HEK293 (cell line): Measurements from ENCODE around the gene SBF2.

ENCODE experiments used
- CTCF ChIA-PET: fragments of 350-600 bp; formaldehyde crosslinking; extraction: SDS; loops from one replicate; lab custom pipeline; 2021; ENCODE audit warnings: antibody characterized with exemption; lab: Yijun Ruan, JAX
- POLR2A ChIA-PET: fragments of 300-600 bp; formaldehyde crosslinking; extraction: SDS; loops from one replicate; lab custom pipeline; 2020; ENCODE audit warnings: antibody characterized with exemption, inconsistent platforms; lab: Yijun Ruan, JAX
- H3K27ac ChIP-seq: fragments of 200-500 bp; sonication (Bioruptor generic); 2 replicates; pipeline ENCODE4 v1.5.1; 2014; ENCODE audit warnings: low read depth, low read length, control low read depth, inconsistent platforms; ENCODE audit errors: extremely low read depth
- H3K36me3 ChIP-seq, 2 experiments: fragments of 200-500 bp in 1 of 2; sonication (Bioruptor generic) in 1 of 2; 1 replicate in 1 of 2; 2 replicates in 1 of 2; pipeline ENCODE4 v1.5.1; 2014 to 2017; ENCODE audit warnings: inconsistent platforms in 2 of 2, low read length in 2 of 2; ENCODE audit not compliant: control insufficient read depth in 2 of 2, insufficient read depth in 1 of 2
- H3K4me1 ChIP-seq: fragments of 200-500 bp; sonication (Bioruptor generic); 2 replicates; pipeline ENCODE4 v1.5.1; 2014; ENCODE audit warnings: mild to moderate bottlenecking, low read length, inconsistent platforms; ENCODE audit not compliant: control insufficient read depth, insufficient read depth
- H3K4me3 ChIP-seq: 2 replicates; pipeline ENCODE4 v1.5.1; 2011; ENCODE audit warnings: low read depth, mild to moderate bottlenecking, control low read depth, low read length, moderate library complexity
- H3K9me3 ChIP-seq: fragments of 200-500 bp; sonication (Bioruptor generic); 2 replicates; pipeline ENCODE4 v1.5.1; 2014; ENCODE audit warnings: low read depth, low read length, inconsistent platforms; ENCODE audit not compliant: control insufficient read depth, insufficient read depth
- EGR2 ChIP-seq: fragments of 450-650 bp; formaldehyde crosslinking; IDR thresholded peaks from 2 replicates; pipeline ENCODE4 v1.5.1; 2016; ENCODE audit warnings: low read depth, missing biosample characterization, missing genetic modification characterization
- FEZF1 ChIP-seq: fragments of 450-650 bp; formaldehyde crosslinking; IDR thresholded peaks from 2 replicates; pipeline ENCODE4 v1.5.1; 2016; ENCODE audit warnings: missing biosample characterization, missing genetic modification characterization
- SCRT1 ChIP-seq: fragments of 450-650 bp; formaldehyde crosslinking; IDR thresholded peaks from 2 replicates; pipeline ENCODE4 v1.5.1; 2016; ENCODE audit warnings: missing biosample characterization, missing genetic modification characterization, borderline replicate concordance
- SETDB1 ChIP-seq: IDR thresholded peaks from one replicate; pipeline ENCODE4 v1.6.1; 2017; ENCODE audit warnings: mild to moderate bottlenecking, low read length, moderate library complexity, mixed read lengths; ENCODE audit not compliant: insufficient read length
- ZNF155 ChIP-seq: fragments of 450-650 bp; formaldehyde crosslinking; IDR thresholded peaks from 2 replicates; pipeline ENCODE4 v1.5.1; 2016; ENCODE audit warnings: missing biosample characterization, missing genetic modification characterization
- ZNF2 ChIP-seq: fragments of 450-650 bp; formaldehyde crosslinking; IDR thresholded peaks from 2 replicates; pipeline ENCODE4 v1.5.1; 2016; ENCODE audit warnings: missing biosample characterization, missing genetic modification characterization
- ZNF274 ChIP-seq, 2 experiments: fragments of 200-500 bp in 1 of 2; fragments of 450-650 bp in 1 of 2; sonication (Bioruptor generic) in 1 of 2; formaldehyde crosslinking in 1 of 2; IDR thresholded peaks; 2 replicates each; pipeline versions ENCODE4 v1.5.1 to v1.6.1; 2014 to 2016; ENCODE audit warnings: borderline replicate concordance in 1 of 2, inconsistent platforms in 1 of 2, low read length in 1 of 2, missing biosample characterization in 1 of 2, missing genetic modification characterization in 1 of 2
- ZNF292 ChIP-seq: fragments of 450-650 bp; formaldehyde crosslinking; IDR thresholded peaks from 2 replicates; pipeline ENCODE4 v1.5.1; 2016; ENCODE audit warnings: low read depth, missing biosample characterization, missing genetic modification characterization, borderline replicate concordance
- ZNF37A ChIP-seq: fragments of 450-650 bp; IDR thresholded peaks from 2 replicates; pipeline ENCODE4 v1.5.1; 2018; ENCODE audit warnings: missing biosample characterization, missing genetic modification characterization
- ZNF404 ChIP-seq: fragments of 450-650 bp; formaldehyde crosslinking; IDR thresholded peaks from 2 replicates; pipeline ENCODE4 v1.5.1; 2017; ENCODE audit warnings: missing biosample characterization, missing genetic modification characterization
- ZNF623 ChIP-seq: fragments of 450-650 bp; formaldehyde crosslinking; IDR thresholded peaks from 2 replicates; pipeline ENCODE4 v1.5.1; 2016; ENCODE audit warnings: missing biosample characterization, missing genetic modification characterization
- ZNF677 ChIP-seq: fragments of 450-650 bp; IDR thresholded peaks from 2 replicates; pipeline ENCODE4 v1.5.0; 2018; ENCODE audit warnings: missing biosample characterization, mild to moderate bottlenecking, missing genetic modification characterization, moderate library complexity
- ZNF785 ChIP-seq: fragments of 450-650 bp; formaldehyde crosslinking; IDR thresholded peaks from 2 replicates; pipeline ENCODE4 v1.5.1; 2016; ENCODE audit warnings: missing biosample characterization, missing genetic modification characterization
- ZNF830 ChIP-seq: fragments of 450-650 bp; IDR thresholded peaks from 2 replicates; pipeline ENCODE4 v1.5.0; 2018; ENCODE audit warnings: missing biosample characterization, missing genetic modification characterization, low read depth, mild to moderate bottlenecking, moderate library complexity
- ZSCAN30 ChIP-seq: fragments of 450-650 bp; IDR thresholded peaks from 2 replicates; pipeline ENCODE4 v1.5.1; 2018; ENCODE audit warnings: missing biosample characterization, mild to moderate bottlenecking, missing genetic modification characterization, moderate library complexity
- TF ChIP-seq, protein P1 (sequence below): fragments of 450-650 bp; formaldehyde crosslinking; conservative IDR thresholded peaks from 2 replicates; pipeline ENCODE4 v1.5.1; 2016; ENCODE audit warnings: low read depth, missing biosample characterization, missing genetic modification characterization
- TF ChIP-seq, protein P2 (sequence below): fragments of 450-650 bp; formaldehyde crosslinking; IDR thresholded peaks from 2 replicates; pipeline ENCODE4 v1.5.1; 2016; ENCODE audit warnings: missing biosample characterization, missing genetic modification characterization
- TF ChIP-seq, protein P3 (sequence below): fragments of 450-650 bp; formaldehyde crosslinking; IDR thresholded peaks from 2 replicates; pipeline ENCODE4 v1.5.1; 2017; ENCODE audit warnings: missing biosample characterization, missing genetic modification characterization

Gene SBF2

GRCh38 chr11:9735919-9736318, 558.1 kb downstream of the SBF2 start:
- POLR2A ChIA-PET = no interaction called here
- H3K4me3 ChIP-seq = no peak overlapping the region
- peaks cover 0 to 61% of the 10 kb centered on the region in 2 experiments; a peak in 2 of 3 replicates for H3K36me3 ChIP-seq
- no peaks in the 10 kb centered on the region for H3K4me1 ChIP-seq
- H3K9me3 ChIP-seq = no peaks in the 10 kb centered on the region
- CTCF ChIA-PET = interaction anchor here (4.4 kb wide), 1 partner anchor 12 kb away, joined by 17 read pairs; no protein-coding TSS in a partner anchor
- no peak overlapping the region for H3K27ac ChIP-seq
- TF ChIP-seq SETDB1 = peak; percentile 83
- TF ChIP-seq, protein P1, sequence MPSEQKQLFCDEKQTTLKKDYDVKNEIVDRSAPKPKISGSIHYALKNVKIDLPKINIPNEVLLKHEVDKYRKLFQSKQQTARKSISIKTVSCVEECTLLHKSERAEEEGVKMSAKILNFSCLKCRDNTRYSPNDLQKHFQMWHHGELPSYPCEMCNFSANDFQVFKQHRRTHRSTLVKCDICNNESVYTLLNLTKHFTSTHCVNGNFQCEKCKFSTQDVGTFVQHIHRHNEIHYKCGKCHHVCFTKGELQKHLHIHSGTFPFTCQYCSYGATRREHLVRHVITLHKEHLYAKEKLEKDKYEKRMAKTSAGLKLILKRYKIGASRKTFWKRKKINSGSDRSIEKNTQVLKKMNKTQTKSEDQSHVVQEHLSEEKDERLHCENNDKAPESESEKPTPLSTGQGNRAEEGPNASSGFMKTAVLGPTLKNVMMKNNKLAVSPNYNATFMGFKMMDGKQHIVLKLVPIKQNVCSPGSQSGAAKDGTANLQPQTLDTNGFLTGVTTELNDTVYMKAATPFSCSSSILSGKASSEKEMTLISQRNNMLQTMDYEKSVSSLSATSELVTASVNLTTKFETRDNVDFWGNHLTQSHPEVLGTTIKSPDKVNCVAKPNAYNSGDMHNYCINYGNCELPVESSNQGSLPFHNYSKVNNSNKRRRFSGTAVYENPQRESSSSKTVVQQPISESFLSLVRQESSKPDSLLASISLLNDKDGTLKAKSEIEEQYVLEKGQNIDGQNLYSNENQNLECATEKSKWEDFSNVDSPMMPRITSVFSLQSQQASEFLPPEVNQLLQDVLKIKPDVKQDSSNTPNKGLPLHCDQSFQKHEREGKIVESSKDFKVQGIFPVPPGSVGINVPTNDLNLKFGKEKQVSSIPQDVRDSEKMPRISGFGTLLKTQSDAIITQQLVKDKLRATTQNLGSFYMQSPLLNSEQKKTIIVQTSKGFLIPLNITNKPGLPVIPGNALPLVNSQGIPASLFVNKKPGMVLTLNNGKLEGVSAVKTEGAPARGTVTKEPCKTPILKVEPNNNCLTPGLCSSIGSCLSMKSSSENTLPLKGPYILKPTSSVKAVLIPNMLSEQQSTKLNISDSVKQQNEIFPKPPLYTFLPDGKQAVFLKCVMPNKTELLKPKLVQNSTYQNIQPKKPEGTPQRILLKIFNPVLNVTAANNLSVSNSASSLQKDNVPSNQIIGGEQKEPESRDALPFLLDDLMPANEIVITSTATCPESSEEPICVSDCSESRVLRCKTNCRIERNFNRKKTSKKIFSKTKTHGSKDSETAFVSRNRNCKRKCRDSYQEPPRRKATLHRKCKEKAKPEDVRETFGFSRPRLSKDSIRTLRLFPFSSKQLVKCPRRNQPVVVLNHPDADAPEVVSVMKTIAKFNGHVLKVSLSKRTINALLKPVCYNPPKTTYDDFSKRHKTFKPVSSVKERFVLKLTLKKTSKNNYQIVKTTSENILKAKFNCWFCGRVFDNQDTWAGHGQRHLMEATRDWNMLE (tag by site-specific recombination) = no peak
- TF ChIP-seq, all 188 proteins: peak for 1

DNA sequence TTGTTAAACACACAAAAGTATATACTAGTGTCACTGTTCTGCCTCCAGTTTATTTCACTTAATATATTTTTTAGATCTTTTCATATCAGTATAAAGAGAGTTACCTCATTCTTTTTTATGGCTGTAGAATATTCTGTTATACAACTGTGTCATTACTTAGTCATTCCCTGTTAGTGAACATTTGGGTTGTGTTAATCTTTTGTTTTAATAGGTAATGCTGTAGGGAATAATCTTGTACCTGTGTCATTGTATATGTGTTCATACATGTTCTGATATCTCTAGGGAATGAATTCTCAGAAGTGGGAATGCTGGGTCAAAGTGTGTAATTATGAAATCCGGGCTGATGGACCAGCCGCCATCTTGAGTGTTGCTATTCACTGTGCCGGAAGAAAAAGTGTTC, 558.8 kb downstream of the SBF2 start:
- ChIA-PET CTCF (interaction anchor here (4.4 kb wide), 1 partner anchor 13 kb away, joined by 17 read pairs; no protein-coding TSS in a partner anchor), POLR2A (no interaction called here)
- H3K4me1 ChIP-seq = no peaks in the 10 kb centered on the region
- H3K27ac ChIP-seq = no peak overlapping the region
- H3K36me3 ChIP-seq = peaks cover 0 to 54% of the 10 kb centered on the region in 2 experiments; a peak in 2 of 3 replicates
- H3K4me3 ChIP-seq = no peak overlapping the region
- TF ChIP-seq ZNF404 (tag by site-specific recombination) (no peak), ZNF37A (no peak), FEZF1 (tag by site-specific recombination) (no peak), ZNF292 (tag by site-specific recombination) (no peak), ZNF2 (tag by site-specific recombination) (no peak), EGR2 (tag by site-specific recombination) (no peak), ZNF623 (tag by site-specific recombination) (no peak)
- TF ChIP-seq, protein P2, sequence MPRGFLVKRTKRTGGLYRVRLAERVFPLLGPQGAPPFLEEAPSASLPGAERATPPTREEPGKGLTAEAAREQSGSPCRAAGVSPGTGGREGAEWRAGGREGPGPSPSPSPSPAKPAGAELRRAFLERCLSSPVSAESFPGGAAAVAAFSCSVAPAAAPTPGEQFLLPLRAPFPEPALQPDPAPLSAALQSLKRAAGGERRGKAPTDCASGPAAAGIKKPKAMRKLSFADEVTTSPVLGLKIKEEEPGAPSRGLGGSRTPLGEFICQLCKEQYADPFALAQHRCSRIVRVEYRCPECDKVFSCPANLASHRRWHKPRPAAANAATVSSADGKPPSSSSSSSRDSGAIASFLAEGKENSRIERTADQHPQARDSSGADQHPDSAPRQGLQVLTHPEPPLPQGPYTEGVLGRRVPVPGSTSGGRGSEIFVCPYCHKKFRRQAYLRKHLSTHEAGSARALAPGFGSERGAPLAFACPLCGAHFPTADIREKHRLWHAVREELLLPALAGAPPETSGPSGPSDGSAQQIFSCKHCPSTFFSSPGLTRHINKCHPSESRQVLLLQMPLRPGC (tag by site-specific recombination) = no peak
- no peaks in the 10 kb centered on the region for H3K9me3 ChIP-seq

DNA sequence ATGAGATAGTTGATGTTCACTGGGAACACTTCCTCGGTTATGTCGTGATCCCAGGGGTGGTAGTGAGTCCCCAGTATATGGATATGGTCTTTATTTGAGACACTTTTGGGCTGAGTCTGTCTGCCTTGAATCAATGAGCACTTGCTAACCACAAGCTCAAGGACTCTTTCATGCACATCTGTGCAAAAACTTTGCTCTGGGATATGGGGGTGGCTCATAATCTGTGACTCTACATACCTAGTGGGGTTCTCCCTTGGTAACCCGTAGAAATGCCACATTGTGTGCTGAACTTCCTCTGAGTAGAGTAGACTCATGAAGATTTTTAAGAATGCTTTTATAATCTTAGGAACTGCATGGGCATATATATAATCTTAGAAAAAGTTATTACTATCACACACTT, 560.8 kb downstream of the SBF2 start:
- Histone ChIP-seq H3K27ac (no peak overlapping the region), H3K36me3 (peaks cover 0 to 46% of the 10 kb centered on the region in 2 experiments; a peak in 1 of 3 replicates), H3K4me1 (no peaks in the 10 kb centered on the region), H3K4me3 (no peak overlapping the region), H3K9me3 (no peaks in the 10 kb centered on the region)
- no peak for TF ChIP-seq ZNF830 (tag by site-specific recombination)
- no peak for TF ChIP-seq ZNF274 (IDR thresholded peaks at IDR 0.05; ENCODE audit: low read length)
- TF ChIP-seq ZNF274 (tag by site-specific recombination; IDR thresholded peaks at IDR 0.05; ENCODE audit: borderline replicate concordance) = no peak
- no peak for TF ChIP-seq ZNF677 (tag by site-specific recombination)
- no peak for TF ChIP-seq ZNF155 (tag by site-specific recombination)
- no peak for TF ChIP-seq ZSCAN30 (tag by site-specific recombination)
- TF ChIP-seq ZNF292 (tag by site-specific recombination) = no peak
- TF ChIP-seq ZNF785 (tag by site-specific recombination) = no peak
- no peak for TF ChIP-seq SCRT1
- TF ChIP-seq, protein P3, sequence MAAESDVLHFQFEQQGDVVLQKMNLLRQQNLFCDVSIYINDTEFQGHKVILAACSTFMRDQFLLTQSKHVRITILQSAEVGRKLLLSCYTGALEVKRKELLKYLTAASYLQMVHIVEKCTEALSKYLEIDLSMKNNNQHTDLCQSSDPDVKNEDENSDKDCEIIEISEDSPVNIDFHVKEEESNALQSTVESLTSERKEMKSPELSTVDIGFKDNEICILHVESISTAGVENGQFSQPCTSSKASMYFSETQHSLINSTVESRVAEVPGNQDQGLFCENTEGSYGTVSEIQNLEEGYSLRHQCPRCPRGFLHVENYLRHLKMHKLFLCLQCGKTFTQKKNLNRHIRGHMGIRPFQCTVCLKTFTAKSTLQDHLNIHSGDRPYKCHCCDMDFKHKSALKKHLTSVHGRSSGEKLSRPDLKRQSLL (tag by site-specific recombination) = no peak
- ChIA-PET POLR2A (no interaction called here), CTCF (interaction anchor here (1.0 to 2.1 kb wide), 2 partner anchors 15 to 57 kb away, joined by 3 to 9 read pairs; no protein-coding TSS in a partner anchor)
